CD4-positive, alpha-beta T cell treated with Interleukin-4 for 1 hour (primary cell): ENCODE data around the gene TSPAN18.

ENCODE experiments used
- DNase-seq, 2 donors: peaks; one replicate each; pipeline ENCODE4 v3.0.0-alpha.2; 2020 to 2022

TSPAN18 gene

GRCh38 chr11:44804449-44805437 lies 78.0 kb downstream of the TSPAN18 start:
- no peak for DNase-seq

- no peak for DNase-seq
Measured at GRCh38 chr11:44805596-44805995, 78.8 kb downstream of the TSPAN18 start.

- no peak for DNase-seq
Measured at GRCh38 chr11:44808053-44808753, 81.4 kb downstream of the TSPAN18 start.

- DNase-seq, result no peak
Measured at GRCh38 chr11:44809283-44809682, 82.5 kb downstream of the TSPAN18 start.

GRCh38 chr11:44811841-44812448 lies 85.2 kb downstream of the TSPAN18 start:
- no peak for DNase-seq

GRCh38 chr11:44812971-44813370 lies 86.2 kb downstream of the TSPAN18 start:
- DNase-seq, result no peak

- DNase-seq, result no peak
Measured at GRCh38 chr11:44813401-44813800, 86.6 kb downstream of the TSPAN18 start.

GRCh38 chr11:44814881-44815592 lies 88.3 kb downstream of the TSPAN18 start:
- no peak for DNase-seq

- no peak for DNase-seq
Measured at GRCh38 chr11:44815917-44816456, 89.2 kb downstream of the TSPAN18 start.

GRCh38 chr11:44816761-44817160 lies 90.0 kb downstream of the TSPAN18 start:
- no peak for DNase-seq

- DNase-seq, result no peak
Measured at GRCh38 chr11:44817207-44817949, 90.6 kb downstream of the TSPAN18 start.

GRCh38 chr11:44818110-44818509 lies 91.3 kb downstream of the TSPAN18 start:
- DNase-seq, result no peak

GRCh38 chr11:44819346-44819745 lies 92.6 kb downstream of the TSPAN18 start:
- no peak for DNase-seq

- no peak for DNase-seq
Measured at GRCh38 chr11:44822369-44822768, 95.6 kb downstream of the TSPAN18 start.

GRCh38 chr11:44823006-44823405 lies 96.2 kb downstream of the TSPAN18 start:
- DNase-seq, result no peak

GRCh38 chr11:44823868-44824267 lies 97.1 kb downstream of the TSPAN18 start:
- no peak for DNase-seq

GRCh38 chr11:44824300-44824704 lies 97.5 kb downstream of the TSPAN18 start:
- DNase-seq, result no peak

- no peak for DNase-seq
Measured at GRCh38 chr11:44825058-44825785, 98.5 kb downstream of the TSPAN18 start.

- DNase-seq, result no peak
Measured at GRCh38 chr11:44826922-44827643, 100.3 kb downstream of the TSPAN18 start.

GRCh38 chr11:44828296-44828695 lies 101.5 kb downstream of the TSPAN18 start:
- DNase-seq, result no peak
